ENCODE data around the gene NOC2L. TPM values are rescaled to one million over a fixed set of nuclear protein-coding genes. Genes with fewer than 3 reads are reported as not detected.

Gene NOC2L
- polyA plus RNA-seq, 1 donor: 49.2 TPM

DNA sequence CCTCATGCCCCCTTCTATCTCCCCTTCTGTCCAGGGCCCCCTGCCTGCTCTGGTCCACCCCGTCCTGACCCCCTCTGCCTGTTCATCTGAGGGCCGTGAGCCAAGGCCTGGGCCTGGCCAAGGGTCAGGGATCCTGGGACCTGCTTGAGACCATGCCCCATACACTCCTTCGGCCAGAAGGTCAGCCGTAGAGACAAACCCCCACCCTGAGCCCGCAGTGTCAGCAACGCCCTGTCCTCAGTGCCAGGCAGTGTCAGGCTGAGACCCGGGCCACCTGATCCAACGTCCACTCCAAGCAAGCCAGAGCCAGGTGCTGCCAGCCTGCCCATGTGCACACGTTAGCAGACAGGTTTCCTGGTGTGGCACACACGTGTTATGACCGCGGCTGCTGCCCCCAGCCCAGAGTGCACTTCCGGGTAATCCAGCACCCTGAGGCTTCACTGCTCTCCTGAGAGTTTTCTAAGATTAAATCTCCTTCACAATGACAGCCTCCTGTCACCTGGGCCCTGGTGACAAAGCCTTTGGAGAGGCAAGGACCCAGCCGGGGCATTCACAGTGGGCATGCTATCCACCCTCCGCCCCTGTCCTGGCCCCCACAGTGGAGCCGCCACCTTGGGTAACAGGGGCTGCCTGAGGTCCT lies 45.4 kb downstream of the NOC2L start:
- H3K27ac ChIP-seq (ENCODE audit: low read length): no peak overlapping the region
- no peaks in the 10 kb centered on the region for H3K36me3 ChIP-seq (ENCODE audit: control insufficient read depth, insufficient read depth, low read length)
- H3K9me3 ChIP-seq (ENCODE audit: control insufficient read depth, low read depth, low read length): peaks cover 2% of the 10 kb centered on the region
- no peak overlapping the region for H3K4me3 ChIP-seq (ENCODE audit: low read length)
- no peak for DNase-seq
- no CpG with 5 or more reads among the region's 16 CpGs for WGBS (ENCODE audit: insufficient coverage, low lambda C conversion rate)
- peaks cover 70% of the 10 kb centered on the region for H3K27me3 ChIP-seq (ENCODE audit: control insufficient read depth, insufficient read depth, low read length)
- peaks cover 45% of the 10 kb centered on the region for H3K4me1 ChIP-seq (ENCODE audit: control insufficient read depth, insufficient read depth, low read length)

DNA sequence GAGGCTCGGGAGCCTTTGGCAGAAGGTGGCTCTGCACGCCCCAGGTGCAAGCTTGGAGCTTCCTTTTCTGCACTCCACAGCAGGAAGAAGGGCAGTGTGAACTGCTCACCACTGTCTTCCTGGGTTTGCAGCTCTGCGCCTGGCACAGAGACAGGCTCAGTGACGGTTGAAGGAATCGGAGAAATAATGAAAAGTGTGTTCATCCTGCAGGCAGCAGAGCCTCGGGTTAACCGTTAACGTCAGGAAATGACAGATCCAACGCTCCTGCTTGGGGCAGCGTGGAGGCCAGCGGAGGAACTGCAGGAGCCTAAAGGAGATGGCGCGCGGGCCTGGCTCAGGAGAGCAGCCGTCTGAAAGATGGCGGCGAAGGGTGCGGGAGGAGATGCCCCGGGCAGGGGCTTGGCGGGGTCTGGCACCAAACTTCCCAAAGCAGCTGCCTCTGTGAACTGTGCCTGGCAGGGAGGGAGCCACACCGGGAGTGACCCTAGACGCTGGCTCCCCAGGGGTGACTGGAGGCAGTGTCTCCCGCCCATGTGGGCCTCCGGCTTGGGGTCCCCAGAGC lies 46.2 kb downstream of the NOC2L start:
- Histone ChIP-seq H3K27ac (ENCODE audit: low read length) (no peak overlapping the region), H3K36me3 (ENCODE audit: control insufficient read depth, insufficient read depth, low read length) (no peaks in the 10 kb centered on the region), H3K27me3 (ENCODE audit: control insufficient read depth, insufficient read depth, low read length) (peaks cover 63% of the 10 kb centered on the region), H3K4me3 (ENCODE audit: low read length) (no peak overlapping the region), H3K4me1 (ENCODE audit: control insufficient read depth, insufficient read depth, low read length) (peaks cover 45% of the 10 kb centered on the region), H3K9me3 (ENCODE audit: control insufficient read depth, low read depth, low read length) (peaks cover 2% of the 10 kb centered on the region)
- DNase-seq: no peak
- no CpG with 5 or more reads among the region's 24 CpGs for WGBS (ENCODE audit: insufficient coverage, low lambda C conversion rate)

DNA sequence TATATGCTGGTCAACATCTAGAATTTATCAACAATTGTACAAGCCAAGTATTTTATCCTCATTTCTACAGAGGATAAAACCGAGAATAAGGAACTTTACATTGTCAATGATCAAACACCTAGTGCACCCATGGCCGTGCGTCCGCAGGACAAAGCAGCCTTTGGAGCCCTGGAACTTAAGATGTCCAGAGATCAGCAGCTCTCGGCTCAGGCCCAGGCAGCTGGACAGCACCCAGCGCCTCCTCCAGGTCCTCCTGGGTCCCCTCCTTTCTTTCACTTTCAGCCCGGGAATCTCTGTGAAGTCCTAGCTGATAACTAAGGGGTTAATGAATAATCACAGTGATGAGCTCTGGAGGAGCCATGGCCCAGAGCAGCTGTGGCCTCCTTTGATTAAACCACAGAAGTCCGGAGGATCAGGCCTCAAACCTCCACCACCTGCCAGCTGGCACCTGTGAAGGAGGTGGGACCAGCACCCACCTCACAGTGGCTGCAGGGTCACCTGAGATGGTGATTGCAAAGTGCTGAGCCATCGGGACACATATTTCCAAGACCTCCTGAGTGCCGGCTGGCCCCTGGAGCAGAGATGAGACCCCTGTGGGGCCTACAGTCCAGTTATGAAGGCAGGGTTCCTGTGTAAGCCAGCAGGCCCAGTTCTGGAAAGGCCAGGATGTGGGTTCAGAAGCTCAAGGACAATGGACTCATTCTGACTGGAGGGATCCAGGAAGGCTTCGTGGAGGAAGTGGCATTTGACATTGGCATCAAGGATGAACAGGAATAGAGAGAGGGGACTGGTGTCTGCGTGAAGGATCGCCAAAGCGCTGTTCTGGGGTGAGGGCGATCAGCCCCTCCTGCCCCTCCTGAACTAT lies 46.9 kb downstream of the NOC2L start:
- DNase-seq: peak in 1 of 2 donors; percentile 43
- Histone ChIP-seq H3K4me1 (ENCODE audit: control insufficient read depth, insufficient read depth, low read length) (peaks cover 43% of the 10 kb centered on the region), H3K27ac (ENCODE audit: low read length) (no peak overlapping the region), H3K36me3 (ENCODE audit: control insufficient read depth, insufficient read depth, low read length) (no peaks in the 10 kb centered on the region), H3K9me3 (ENCODE audit: control insufficient read depth, low read depth, low read length) (peaks cover 2% of the 10 kb centered on the region), H3K4me3 (ENCODE audit: low read length) (no peak overlapping the region), H3K27me3 (ENCODE audit: control insufficient read depth, insufficient read depth, low read length) (peaks cover 55% of the 10 kb centered on the region)
- WGBS (ENCODE audit: insufficient coverage, low lambda C conversion rate): no CpG with 5 or more reads among the region's 15 CpGs

DNA sequence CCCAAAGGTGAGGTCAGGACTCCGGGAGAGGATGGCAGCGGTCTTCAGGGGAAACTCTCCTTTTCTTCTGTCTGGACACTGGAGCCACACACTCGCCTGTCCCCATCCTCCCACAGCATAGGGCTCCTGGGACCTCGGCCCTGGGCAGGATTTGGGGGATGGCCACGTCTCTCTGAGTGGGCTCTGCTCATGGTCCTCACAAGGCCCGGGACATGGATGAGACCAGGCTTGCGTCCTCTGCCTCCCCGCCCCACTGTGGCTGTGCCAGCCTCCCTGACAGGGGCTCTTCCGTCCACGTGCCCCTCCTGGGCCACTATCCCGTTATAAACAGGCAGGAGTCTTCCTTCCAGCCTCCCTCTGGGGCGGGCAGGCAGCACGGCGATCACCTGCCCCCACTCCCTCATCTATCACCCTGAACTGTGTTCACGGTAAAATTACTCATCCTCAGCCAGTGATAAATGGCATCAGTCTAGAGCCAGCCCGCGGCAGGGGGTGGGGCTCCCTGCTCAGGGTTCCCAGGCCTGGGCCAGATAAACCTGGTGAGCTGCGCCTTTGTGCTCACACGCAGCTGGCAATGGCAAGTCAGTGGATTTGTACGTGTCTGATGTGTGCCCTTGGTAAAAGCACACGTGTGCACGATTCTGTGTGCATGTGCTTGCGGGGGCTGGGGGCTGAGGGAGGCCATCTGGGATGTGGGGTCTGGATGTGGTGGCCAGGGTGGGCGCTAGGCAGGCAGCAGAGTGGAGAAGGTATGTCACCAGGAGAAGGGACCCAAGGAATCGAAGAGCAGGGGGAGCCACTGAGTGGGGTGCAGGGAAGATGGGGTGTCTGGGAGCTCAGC lies 48.0 kb downstream of the NOC2L start:
- H3K4me3 ChIP-seq (ENCODE audit: low read length): no peak overlapping the region
- peaks cover 42% of the 10 kb centered on the region for H3K4me1 ChIP-seq (ENCODE audit: control insufficient read depth, insufficient read depth, low read length)
- H3K27ac ChIP-seq (ENCODE audit: low read length): no peak overlapping the region
- peaks cover 2% of the 10 kb centered on the region for H3K9me3 ChIP-seq (ENCODE audit: control insufficient read depth, low read depth, low read length)
- peak; percentile 53 to 76 for DNase-seq
- no peaks in the 10 kb centered on the region for H3K36me3 ChIP-seq (ENCODE audit: control insufficient read depth, insufficient read depth, low read length)
- no CpG with 5 or more reads among the region's 25 CpGs for WGBS (ENCODE audit: insufficient coverage, low lambda C conversion rate)
- peaks cover 45% of the 10 kb centered on the region for H3K27me3 ChIP-seq (ENCODE audit: control insufficient read depth, insufficient read depth, low read length)

DNA sequence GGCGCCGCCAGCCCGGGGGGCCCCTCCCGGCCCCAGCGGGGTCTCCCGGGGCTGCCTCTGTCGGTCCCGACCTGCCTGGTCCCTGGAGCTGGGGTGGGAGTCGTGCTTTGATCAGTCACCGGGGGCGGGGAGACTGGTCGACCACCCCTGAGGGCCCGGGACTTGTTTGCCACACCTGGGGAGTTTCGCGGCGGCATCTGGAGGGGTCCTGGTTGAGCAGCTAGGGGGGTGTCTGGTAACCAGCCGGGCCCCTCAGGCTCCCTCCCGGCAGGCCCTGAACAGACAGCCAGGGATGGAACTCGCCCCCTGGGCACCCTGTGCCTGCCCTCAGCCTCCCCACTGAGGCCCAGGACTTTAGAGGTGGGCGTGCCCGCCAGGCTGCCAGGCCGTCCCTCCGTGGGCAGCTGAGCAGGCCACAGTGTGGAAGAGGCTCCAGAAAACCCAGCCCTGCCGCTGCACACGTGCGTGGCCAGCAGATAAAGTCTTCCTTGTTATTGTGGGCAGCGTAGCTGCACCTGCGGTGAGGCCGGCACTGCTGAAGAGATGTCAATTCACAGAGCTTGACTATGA lies 48.7 kb downstream of the NOC2L start:
- no CpG with 5 or more reads among the region's 29 CpGs for WGBS (ENCODE audit: insufficient coverage, low lambda C conversion rate)
- peaks cover 45% of the 10 kb centered on the region for H3K27me3 ChIP-seq (ENCODE audit: control insufficient read depth, insufficient read depth, low read length)
- H3K9me3 ChIP-seq (ENCODE audit: control insufficient read depth, low read depth, low read length): peaks cover 2% of the 10 kb centered on the region
- H3K4me3 ChIP-seq (ENCODE audit: low read length): no peak overlapping the region
- H3K36me3 ChIP-seq (ENCODE audit: control insufficient read depth, insufficient read depth, low read length): no peaks in the 10 kb centered on the region
- no peak overlapping the region for H3K27ac ChIP-seq (ENCODE audit: low read length)
- DNase-seq: no peak
- peaks cover 42% of the 10 kb centered on the region for H3K4me1 ChIP-seq (ENCODE audit: control insufficient read depth, insufficient read depth, low read length)

DNA sequence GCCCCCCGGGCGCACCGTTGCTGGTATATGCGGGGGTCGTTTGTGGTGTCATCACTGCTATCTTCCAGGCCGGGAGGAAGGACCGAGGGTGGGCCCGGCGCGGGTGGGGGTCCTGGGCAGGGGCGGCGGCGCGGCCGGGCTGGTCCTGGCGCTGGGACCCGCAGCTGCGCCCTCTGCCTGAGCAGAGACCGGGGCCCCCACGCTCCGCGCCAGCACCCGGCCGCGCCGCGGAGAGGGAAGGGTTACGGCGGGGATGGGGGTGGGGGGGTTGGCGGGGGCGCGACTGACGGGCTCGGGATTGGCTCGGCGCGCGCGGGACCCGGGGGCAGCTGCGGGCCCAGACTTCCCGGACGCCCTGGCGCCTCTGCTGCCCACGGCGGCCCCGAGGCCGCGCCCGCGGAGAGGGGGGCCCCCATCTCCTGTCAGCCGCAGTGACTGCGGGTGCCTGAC lies 49.2 kb downstream of the NOC2L start:
- Histone ChIP-seq H3K27me3 (ENCODE audit: control insufficient read depth, insufficient read depth, low read length) (peaks cover 47% of the 10 kb centered on the region), H3K36me3 (ENCODE audit: control insufficient read depth, insufficient read depth, low read length) (no peaks in the 10 kb centered on the region), H3K27ac (ENCODE audit: low read length) (no peak overlapping the region), H3K4me3 (ENCODE audit: low read length) (no peak overlapping the region), H3K9me3 (ENCODE audit: control insufficient read depth, low read depth, low read length) (peaks cover 2% of the 10 kb centered on the region), H3K4me1 (ENCODE audit: control insufficient read depth, insufficient read depth, low read length) (peaks cover 45% of the 10 kb centered on the region)
- WGBS (ENCODE audit: insufficient coverage, low lambda C conversion rate): no CpG with 5 or more reads among the region's 53 CpGs
- DNase-seq: no peak

DNA sequence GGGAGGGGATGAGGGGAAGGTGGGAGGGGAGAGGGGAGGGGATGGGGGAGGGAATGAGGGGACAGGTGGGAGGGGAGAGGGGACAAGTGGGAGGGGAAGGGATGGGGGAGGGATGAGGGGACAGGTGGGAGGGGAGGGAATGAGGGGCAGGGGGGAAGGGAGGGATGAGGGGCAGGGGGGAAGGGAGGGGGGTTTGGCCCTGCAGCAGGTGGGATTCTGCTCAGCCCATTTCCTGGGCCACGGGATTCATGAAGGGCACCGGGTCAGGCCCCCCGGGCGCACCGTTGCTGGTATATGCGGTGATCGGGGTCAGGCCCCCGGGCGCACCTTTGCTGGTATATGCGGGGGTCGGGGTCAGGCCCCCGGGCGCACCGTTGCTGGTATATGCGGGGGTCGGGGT lies 50.4 kb downstream of the NOC2L start:
- Histone ChIP-seq H3K4me1 (ENCODE audit: control insufficient read depth, insufficient read depth, low read length) (peaks cover 45% of the 10 kb centered on the region), H3K9me3 (ENCODE audit: control insufficient read depth, low read depth, low read length) (peaks cover 5% of the 10 kb centered on the region), H3K4me3 (ENCODE audit: low read length) (no peak overlapping the region), H3K36me3 (ENCODE audit: control insufficient read depth, insufficient read depth, low read length) (no peaks in the 10 kb centered on the region), H3K27me3 (ENCODE audit: control insufficient read depth, insufficient read depth, low read length) (peaks cover 41% of the 10 kb centered on the region), H3K27ac (ENCODE audit: low read length) (no peak overlapping the region)
- no CpG with 5 or more reads among the region's 16 CpGs for WGBS (ENCODE audit: insufficient coverage, low lambda C conversion rate)
- no peak for DNase-seq

DNA sequence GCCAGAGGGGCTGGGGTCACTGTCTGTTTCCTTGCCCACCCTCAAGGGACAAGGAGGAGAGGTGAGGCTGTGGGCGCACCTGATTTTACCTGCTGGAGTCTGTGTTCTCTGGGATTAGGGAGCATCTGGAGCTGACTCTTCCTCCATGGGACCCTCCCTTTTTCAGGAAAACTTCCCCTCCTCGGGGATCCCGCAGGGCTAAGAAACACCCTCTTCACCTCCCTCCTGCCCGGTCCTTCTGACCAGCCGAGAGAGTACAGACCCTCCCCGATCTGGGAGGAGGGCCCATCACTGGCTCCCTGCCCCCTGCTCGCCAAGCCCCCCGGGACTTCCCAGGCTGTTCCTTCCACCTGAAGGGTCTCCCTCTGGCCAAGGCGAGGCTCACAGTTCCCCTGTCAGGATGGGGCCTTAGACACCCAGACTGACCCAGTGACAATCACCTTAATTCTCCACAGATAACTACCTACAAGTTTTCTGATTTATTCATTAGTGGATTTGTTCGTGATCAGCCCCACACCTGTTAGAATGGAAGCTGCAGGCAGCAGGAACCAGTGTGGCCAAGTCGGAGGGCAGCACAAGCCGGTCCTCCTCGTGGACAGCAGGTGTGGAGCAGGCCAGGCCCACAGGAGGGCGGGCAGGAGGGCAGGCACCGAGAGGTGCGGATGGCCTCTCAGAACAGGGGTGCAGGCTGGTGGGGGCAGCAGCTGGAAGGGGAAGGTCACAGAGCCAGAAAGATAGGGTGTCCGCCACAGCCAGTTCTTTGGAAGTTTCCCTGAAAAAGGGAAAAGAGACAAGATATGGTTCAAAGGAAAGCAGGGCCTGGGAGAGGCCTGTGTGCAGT lies 51.2 kb downstream of the NOC2L start:
- Histone ChIP-seq H3K36me3 (ENCODE audit: control insufficient read depth, insufficient read depth, low read length) (no peaks in the 10 kb centered on the region), H3K9me3 (ENCODE audit: control insufficient read depth, low read depth, low read length) (peaks cover 5% of the 10 kb centered on the region), H3K4me1 (ENCODE audit: control insufficient read depth, insufficient read depth, low read length) (peaks cover 45% of the 10 kb centered on the region), H3K4me3 (ENCODE audit: low read length) (no peak overlapping the region), H3K27me3 (ENCODE audit: control insufficient read depth, insufficient read depth, low read length) (peaks cover 38% of the 10 kb centered on the region), H3K27ac (ENCODE audit: low read length) (no peak overlapping the region)
- WGBS (ENCODE audit: insufficient coverage, low lambda C conversion rate): no CpG with 5 or more reads among the region's 17 CpGs
- DNase-seq: no peak

DNA sequence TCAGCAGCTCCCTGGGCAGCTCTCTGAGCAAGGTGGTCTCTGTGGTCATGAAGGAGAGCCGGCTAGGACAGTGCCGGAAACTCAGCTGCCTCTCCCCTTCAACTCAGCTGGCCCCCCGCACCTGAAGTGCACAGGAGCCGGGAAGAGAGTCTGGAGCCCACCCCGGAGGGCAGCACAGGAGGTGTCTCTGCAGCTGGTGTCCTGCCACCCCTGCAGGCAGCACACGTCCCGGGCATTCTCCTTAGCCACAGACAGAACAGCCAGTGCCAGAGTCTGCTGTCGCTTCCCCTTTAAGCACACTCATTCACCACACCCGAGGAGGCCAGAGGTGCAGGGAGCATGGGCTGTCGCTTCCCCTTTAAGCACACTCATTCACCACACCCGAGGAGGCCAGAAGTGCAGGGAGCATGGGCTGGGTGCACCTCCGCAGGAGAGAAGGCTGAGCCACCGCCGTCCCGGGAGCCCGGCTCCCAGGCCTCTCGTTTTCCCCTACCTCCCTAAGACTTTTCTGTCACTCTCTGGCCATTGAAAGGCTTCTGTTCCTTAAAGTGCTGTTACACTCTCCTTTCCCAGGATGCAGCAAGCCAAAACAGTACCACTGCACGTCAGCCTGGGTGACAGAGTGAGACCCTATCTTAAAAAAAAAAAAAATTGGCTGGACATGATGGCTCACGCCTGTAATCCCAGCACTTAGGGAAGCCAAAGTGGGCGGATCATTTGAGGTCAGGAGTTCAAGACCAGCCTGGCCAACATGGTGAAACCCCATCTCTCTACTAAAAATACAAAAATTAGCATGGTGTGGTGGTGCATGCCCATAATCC lies 52.2 kb downstream of the NOC2L start:
- H3K4me1 ChIP-seq (ENCODE audit: control insufficient read depth, insufficient read depth, low read length): peaks cover 35% of the 10 kb centered on the region
- no peak overlapping the region for H3K27ac ChIP-seq (ENCODE audit: low read length)
- no CpG with 5 or more reads among the region's 20 CpGs for WGBS (ENCODE audit: insufficient coverage, low lambda C conversion rate)

More for the DNA sequence above, 52.2 kb downstream of the NOC2L start:
- Histone ChIP-seq H3K36me3 (ENCODE audit: control insufficient read depth, insufficient read depth, low read length) (no peaks in the 10 kb centered on the region), H3K4me3 (ENCODE audit: low read length) (no peak overlapping the region), H3K9me3 (ENCODE audit: control insufficient read depth, low read depth, low read length) (peaks cover 5% of the 10 kb centered on the region), H3K27me3 (ENCODE audit: control insufficient read depth, insufficient read depth, low read length) (peaks cover 35% of the 10 kb centered on the region)
- DNase-seq: peak in 1 of 2 donors; percentile 76

All from large intestine (tissue), 3 donors.